Measurements from ENCODE around the gene GRIK4.

GRCh38 chr11:121035780-121036179, 524.2 kb downstream of the GRIK4 start:
- TF ChIP-seq, protein P1, sequence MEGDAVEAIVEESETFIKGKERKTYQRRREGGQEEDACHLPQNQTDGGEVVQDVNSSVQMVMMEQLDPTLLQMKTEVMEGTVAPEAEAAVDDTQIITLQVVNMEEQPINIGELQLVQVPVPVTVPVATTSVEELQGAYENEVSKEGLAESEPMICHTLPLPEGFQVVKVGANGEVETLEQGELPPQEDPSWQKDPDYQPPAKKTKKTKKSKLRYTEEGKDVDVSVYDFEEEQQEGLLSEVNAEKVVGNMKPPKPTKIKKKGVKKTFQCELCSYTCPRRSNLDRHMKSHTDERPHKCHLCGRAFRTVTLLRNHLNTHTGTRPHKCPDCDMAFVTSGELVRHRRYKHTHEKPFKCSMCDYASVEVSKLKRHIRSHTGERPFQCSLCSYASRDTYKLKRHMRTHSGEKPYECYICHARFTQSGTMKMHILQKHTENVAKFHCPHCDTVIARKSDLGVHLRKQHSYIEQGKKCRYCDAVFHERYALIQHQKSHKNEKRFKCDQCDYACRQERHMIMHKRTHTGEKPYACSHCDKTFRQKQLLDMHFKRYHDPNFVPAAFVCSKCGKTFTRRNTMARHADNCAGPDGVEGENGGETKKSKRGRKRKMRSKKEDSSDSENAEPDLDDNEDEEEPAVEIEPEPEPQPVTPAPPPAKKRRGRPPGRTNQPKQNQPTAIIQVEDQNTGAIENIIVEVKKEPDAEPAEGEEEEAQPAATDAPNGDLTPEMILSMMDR (conservative IDR thresholded peaks at IDR 0.05; ENCODE audit: low read length) = no peak
- TF ChIP-seq EZH2phosphoT487 (IDR thresholded peaks at IDR 0.05; ENCODE audit: borderline replicate concordance, low read depth, low read length) = no peak

Data from OCI-LY7 (cell line).